ENCODE results near the gene ITPR1.

The ITPR1 gene

DNA sequence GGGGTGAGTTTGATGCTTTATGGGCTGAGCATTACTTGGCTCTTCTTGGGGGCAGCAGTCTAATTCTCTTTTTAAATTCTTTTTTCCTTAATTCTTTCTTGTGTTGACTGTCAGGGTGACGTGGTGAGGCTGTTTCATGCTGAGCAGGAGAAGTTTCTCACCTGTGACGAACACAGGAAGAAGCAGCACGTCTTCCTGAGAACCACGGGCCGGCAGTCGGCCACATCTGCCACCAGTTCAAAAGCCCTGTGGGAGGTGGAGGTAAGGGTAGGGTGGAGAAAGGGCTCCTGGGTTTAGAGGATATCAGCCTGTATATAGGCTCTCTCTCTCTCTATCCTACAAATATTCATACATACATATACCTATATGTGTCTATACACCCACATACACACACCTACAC, 152.3 kb downstream of the ITPR1 start:
- DNase-seq = no peak

DNA sequence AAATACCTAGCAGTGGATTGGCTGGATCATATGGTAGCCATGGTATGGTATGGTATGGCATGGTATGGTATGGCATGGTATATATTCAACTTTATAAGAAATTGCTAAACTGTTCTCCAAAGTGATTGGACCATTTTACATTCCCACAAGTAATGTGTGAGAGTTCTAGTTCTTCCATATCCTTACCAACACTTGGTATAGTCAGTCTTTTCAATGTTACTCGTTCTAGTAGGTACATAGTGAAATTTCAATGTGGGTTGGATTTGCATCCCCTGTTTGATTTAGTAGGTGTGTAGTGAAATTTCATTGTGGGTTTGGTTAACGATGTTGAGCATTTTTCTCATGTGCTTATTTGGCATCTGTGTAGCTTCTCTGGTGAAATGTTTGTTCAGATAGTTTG, 154.3 kb downstream of the ITPR1 start:
- no peak for DNase-seq

DNA sequence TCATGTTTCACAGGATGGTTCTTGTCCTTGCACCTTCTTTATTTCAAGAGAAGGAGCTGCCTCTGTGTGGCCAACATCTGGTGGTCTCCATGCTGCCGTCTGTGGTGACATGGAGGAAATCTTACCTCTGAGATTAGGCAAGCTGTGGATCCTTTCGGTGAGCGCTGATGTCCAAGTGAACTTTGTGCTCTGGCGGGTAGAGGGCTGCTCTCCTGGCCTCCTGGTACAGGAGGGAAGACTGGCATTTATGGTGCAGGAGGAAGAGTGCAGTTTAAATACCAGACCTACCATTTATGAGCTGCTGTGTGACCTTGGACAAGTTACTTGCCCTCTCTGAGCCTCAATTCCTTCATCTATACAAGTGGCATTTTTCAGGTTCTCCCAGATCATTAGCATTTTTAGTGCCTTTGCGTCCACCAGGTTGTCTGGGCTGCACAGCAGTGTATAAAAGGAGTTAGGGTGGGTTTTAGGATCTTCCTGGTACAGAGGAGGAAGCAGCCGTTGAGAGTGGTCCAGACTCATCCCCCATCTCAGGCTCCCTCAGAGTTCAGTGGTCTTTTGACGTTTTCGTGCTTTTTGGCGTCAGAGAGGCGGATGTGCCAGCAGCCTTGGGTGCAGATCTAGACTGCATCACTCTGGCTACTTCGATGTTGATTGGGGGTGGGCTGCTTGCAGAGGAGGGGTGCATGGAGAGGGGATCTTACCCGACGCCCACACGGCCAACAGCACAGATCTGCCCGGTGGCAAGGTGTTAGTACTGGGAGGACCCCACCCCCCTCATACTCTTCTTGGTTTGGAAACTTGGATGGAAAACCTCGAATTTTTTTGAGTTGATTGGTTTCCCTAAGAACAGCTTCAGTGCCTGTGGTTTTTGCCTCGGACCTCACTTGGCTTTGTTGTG, 162.2 kb downstream of the ITPR1 start:
- DNase-seq = no peak

DNA sequence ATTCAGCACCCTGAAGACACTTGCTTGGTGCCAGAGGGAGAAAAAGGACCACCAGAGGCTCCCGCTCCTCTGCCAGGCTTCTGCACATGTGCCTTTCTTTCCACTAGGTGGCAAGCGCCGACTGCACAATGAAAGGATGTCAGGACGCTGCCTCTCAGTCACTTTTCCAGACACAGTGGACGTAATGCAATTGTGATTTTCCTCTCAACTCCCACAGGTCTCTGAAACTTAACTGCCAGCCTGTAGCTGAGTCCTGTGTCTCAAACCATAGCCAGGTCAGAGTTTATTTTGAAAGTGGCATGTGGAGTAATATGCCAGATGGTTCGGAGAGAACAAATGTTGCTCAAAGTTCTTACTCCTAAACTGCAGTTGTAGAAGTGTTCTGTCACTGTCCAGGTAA, 162.9 kb downstream of the ITPR1 start:
- DNase-seq = no peak

DNA sequence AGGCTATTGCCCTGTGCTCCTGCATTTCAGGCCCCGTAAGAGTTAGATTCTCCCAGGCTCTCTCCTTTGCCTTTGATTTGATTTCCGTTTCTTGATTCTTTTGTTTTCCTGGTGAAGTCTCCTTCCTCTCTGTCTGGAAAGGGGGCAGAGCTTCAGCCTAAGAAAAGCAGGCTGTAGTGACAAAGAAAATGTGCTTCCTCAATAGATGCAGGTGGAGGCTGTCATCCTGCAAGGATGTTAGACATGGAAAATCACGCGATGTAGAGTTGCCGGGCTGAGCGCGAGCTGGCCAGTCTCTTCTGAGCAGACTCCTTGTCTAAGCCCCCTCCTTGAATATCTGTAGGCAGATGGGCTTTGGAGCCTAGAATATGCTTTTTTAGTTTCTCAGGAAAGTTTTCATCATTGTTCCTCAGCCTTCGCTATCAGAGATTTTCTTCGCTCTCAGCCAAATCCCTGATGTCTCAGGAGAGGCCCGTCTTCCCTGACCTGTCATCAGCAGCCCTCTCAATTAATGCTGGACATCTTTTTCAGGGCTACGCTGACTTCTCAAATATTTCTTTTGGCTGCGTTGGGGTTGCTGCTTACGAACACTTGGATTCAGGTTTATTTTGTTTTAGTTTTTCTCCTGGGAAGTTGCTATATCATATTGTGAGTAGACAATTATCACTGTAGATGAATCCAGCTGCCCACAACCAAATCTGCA, 163.6 kb downstream of the ITPR1 start:
- no peak for DNase-seq

DNA sequence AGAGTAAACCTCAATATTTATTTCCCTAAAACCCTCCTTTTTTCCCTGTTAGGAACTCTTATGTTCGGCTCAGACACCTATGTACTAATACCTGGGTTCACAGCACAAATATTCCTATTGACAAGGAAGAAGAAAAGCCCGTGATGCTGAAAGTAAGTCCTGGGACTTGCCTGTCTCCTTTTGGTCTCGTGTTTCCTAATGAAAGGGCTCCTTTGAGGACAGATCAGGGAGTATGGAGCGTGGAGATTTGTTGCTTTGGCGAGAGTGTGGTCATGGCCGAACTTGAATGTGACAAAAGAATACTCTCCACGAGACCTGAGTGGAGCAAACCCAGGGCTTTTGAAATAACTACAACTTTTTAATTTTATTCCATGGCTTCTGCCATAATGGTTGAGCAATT, 167.8 kb downstream of the ITPR1 start:
- DNase-seq = no peak

DNA sequence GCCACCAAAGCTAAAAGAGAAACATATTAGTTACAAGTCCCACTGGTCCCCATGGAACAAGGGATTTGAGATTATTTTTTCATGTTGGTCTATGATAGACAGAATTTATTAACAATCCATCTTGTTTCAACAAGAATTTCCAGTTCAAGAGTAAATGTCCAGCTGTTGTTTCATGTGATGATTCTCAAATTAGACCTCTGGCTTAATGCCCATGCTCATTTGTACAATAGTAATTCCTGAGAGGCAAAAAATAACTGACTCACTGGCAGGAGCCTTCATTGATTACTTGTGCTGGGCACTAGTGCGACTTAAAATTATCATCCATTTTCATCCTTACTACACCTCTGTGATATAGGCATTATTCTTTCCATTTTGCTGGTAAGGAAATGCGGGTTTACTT, 171.3 kb downstream of the ITPR1 start:
- DNase-seq = no peak

DNA sequence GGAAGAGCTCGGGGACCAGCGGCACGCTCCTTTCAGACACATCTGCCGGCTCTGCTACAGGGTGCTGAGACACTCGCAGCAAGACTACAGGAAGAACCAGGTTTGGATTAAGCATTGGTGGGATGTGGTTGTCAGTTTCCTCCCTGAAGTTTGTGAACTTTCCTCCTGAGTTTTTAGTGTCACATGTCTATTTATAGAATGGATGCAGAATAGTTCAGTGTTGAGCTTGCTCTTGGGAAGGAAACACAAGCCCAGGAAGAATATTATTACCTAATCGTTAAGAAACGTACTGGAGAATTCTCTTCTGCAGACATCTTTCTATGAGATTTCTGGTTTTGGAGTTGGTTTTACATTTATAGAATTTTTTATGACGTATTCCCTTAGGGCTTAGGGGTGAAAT, 172.0 kb downstream of the ITPR1 start:
- no peak for DNase-seq

DNA sequence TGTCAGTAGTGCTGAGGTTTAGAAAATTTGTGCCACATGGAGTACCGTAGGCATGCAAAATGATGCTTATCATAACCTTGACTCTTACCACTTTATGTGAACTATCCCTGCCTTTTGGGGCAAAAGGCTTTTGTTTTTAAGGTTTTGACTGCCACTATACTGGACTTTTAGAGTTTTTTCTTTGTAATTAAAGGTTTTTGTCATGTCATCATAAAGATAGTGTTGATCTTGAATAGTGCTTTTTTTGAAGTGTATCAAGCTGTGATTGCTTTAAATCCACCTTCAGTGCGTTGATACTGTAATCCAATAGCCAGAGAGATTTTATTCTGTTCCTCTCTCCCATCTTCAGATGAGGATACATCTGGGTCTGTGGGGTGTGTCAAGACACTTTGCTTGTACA, 172.9 kb downstream of the ITPR1 start:
- no peak for DNase-seq

DNA sequence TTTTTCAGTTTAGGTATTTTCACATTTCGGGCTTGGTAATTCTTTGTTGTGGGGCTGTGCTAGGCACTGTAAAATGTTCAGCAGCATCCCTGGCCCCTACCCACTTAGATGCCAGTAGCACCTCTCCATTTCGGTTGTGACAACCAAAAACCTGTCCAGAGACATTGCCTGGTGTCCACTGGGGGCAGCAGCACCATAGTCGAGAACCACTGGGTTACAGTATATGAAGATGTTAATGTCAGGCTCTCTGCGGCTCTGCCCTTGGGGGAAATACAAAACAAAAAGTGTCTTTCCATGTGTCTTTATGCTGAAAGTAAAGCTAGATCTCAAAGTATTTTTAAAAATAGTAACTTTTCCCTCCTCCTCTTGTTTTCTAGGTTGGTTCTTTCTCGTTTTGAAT, 177.2 kb downstream of the ITPR1 start:
- no peak for DNase-seq

DNA sequence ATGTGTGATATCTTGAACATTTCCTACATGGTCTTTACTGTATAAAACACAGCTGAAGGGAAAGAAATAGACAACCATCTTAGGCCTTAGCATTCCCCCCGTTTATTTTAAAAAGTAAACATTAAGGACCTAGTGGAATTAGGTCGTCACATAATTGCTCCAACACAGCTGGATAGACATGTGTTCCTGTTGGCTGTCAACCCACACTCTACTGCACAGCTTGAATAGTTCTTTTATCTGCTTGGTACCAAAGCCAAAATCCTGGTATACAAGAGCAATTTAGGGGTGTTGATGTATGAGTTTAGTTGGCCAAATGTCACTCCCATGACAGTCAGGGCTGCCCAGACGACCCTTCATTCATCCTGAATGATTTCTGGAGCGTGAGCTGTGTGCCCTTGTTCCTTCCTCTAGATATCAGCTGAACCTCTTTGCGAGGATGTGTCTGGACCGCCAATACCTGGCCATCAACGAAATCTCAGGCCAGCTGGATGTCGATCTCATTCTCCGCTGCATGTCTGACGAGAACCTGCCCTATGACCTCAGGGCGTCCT, 179.7 kb downstream of the ITPR1 start:
- no peak for DNase-seq

DNA sequence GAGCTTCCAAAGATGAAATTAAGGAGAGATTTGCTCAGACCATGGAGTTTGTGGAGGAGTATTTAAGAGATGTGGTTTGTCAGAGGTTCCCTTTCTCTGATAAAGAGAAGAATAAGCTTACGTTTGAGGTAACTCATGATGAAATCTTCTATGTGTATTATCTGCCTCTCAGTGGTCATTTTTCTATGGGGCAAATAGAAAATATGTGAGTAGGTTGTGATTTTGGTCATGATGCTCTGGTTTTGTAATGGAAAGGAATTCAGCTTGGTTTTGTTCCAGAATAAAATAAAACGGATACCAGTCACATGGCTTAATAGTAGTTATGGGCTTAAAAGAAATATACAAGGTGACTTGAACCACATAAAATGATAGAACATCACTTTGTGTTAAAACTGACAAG, 181.1 kb downstream of the ITPR1 start:
- DNase-seq = no peak

DNA sequence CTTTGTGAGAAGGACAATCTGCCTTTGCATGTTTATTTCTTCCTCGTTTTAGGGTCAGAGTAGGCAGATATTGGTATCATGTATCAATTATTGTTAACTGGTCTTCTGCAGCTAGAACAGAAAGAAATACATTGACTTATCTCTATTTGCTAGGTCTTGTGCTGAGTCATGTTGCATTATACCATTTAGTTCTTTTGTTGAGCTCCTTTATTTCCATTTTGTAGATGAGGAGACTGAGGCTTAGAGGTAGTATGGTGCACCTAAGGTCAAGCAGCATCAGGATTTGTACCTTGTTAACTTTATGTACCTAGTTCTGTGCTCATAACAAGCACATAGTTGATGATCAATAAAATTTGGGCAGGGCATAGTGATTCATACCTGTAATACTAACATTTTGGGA, 182.6 kb downstream of the ITPR1 start:
- DNase-seq = no peak

DNA sequence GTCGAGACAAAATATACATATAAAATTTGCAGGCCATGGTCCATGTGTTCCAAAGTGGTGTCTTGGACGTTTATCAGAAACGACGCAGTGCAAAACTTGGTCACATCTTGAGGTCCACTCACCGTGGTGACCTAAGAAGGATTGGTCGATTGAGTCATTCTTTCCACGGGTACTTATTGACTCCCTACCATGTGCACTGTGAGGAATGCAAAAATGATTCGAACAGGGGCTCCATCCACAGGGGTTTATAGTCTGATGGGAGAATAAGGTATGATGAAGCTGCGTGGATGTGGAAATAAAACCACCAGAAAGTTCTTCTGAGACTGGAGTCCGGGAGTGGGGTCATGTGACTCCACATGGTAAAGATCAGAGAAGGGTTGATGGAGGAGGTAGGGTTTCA, 185.2 kb downstream of the ITPR1 start:
- DNase-seq = no peak

DNA sequence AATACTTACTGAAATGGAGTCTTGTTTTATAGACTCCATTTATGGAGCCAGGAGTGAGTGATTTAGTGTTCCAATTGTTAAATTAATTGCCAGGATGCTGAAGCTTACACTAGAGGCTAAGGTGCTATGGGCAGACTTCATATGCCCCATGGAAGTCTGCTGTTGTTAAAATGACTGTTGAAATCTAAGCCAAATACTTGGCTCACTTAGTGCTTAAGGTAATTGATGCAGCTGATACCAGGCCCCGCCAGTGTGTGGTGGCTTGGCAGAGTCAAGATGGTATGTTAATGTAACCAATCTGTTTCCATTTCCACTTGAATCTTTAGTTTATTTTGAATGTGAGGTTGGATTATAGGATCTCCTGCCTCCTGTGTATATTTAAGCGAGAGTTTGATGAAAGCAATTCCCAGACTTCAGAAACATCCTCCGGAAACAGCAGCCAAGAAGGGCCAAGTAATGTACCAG, 187.1 kb downstream of the ITPR1 start:
- DNase-seq = no peak

DNA sequence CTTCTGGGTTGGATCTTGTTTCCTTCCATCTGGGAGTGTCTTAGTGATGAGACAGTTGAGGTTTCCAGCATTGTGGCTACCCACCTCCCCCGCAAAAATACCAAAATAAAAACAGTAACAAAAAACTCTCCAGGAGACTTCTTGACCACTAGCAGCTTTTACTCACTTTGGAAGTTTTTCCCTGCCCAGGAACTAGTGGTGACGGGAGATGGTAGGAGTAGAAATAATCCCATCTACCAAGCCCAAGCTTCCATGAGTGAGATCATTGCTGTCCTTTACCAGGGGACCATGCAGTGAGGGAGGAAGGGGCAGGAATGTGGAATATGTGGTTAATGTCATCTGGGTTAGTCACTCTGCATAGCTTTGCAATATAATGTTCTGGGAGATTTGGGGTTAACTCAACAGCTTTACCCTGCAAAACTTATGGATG, 187.7 kb downstream of the ITPR1 start:
- no peak for DNase-seq

DNA sequence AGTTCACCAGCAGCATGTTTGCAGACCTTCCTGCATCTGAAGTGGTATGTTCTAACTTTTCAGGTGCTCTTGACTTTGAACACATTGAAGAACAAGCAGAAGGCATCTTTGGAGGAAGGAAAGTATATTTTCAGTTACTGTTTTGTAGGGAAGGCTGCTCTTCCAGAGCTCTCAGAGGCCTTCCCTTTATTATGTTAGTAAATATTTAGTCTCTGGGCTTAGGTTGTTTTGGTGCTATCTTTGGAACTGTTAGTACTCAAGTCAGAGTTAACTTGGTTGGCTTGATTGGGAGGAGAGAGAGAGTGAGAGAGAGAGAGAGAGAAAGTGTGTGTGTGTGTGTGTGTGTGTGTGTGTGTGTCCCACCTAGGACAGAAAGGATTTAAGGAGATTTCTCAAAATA, 188.2 kb downstream of the ITPR1 start:
- DNase-seq = no peak

DNA sequence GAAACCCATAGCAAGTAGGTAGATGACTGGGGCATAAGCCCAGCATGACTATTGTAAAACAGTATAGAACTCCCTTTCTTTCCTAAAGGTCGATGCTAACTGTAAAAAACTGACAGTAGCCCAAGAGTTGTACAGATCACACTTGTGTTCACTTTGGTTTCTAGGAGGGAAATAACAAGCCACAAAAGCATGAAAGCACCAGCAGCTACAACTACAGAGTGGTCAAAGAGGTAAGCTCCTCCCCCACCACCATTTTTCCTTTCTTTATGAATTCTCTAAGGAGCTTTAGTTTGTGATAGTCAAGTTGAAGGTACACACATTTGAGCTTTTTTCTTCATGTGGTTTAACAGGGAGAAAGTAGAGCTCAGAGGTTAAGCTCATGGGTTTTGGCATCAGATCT, 191.0 kb downstream of the ITPR1 start:
- no peak for DNase-seq

DNA sequence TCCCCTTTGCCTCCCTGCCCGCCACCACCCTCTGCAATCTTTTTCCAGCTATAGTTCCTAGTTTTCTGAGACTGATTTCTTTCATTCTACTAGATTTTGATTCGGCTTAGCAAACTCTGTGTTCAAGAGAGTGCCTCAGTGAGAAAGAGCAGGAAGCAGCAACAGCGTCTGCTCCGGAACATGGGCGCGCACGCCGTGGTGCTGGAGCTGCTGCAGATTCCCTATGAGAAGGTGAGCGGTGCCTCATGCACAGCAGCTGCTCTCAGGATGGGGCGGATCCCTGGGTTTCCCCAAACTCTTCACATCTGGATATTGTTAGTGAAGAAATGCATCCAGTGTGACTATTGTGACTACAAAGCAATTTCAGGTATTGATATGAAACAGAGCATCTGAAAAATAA, 191.8 kb downstream of the ITPR1 start:
- no peak for DNase-seq

DNA sequence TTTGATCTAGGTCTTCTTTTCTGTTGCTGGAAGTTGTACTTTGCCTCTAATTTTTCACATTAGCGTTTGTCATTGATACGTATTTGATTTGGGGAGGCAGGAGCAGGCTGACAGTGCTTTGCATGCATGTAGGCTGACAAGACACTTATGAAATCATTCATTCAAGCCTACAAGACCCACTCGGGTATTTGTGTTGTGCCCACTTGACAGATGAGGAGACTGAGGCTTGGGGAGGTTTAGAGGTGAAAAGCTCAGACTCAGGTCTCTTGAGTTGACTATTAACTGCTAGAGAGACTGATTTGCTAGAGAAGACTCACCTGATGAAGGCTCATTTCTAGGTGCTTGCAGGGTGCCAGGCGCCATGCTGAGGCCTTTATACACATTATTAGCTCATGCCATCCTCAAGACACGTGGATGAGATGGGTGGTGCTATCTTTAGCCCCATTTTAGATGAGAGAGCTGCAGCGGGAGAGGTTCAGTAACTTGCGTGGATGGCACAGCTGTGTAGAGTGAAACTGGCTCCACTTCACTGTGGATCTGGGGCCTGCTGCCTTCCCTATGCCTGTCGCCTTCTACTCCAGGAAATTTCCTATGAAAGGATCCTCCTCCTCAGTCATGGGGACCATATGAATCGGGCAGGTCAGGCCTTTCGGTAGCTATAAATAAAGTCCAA, 192.7 kb downstream of the ITPR1 start:
- no peak for DNase-seq

DNA sequence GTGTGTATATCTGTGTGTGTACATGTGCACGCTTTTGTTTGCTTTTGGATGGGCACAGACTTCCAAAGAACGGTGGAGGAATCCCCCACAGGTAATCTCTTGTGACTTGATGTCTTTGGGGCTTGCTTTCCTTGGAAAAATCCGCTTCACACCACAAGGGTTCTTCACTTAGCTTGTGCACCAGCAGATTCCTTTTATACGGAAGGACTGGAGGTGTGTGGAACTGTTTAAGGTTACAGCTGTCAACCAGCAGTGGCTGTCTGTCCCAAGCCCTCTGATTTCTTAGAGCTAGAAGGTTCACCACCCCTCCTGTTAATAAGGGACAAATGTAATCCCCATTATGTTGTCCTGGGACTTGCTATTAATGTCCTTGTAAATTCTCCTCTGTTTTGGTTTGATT, 193.5 kb downstream of the ITPR1 start:
- no peak for DNase-seq

DNA sequence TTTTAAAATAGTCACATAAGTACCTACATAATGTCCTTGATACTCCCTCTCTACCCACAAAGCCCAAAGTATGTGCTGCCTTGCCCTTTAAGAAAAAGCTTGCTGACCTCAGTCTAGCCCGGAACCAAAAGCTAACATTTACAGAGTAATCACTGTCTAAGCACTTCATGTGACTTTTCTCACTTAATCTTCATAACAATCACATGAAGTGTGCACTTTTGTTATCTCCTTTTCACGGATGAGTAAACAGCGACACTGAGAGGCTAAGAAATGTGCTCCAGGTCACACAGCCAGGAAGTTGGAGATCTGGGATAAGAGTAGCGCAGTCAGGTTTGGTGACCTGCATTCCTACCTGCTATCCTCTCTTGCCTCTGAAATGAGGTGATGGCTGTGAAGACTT, 194.0 kb downstream of the ITPR1 start:
- no peak for DNase-seq

DNA sequence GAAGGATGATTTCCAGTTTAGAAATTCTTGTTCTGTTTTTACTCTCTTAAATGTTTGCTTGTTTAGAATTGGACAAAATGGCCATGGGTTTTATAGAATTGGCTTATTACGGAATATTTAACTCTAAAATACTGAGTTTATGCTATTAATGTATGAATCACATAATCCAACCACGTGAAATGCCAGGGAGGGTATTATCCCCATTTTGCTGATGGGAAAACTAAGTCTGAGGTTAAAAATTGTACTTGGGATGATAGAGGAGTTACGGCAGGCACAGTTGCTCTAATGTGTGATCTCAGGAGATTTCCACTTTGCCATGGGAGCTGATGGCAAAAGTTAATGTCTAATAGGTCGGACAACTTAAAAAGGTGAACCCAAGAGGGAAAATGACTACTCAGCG, 194.4 kb downstream of the ITPR1 start:
- no peak for DNase-seq
